Frontal cortex (tissue), 4 donors: ENCODE measurements around the gene DSCAM. TPM values are rescaled to one million over a fixed set of nuclear protein-coding genes. Genes with fewer than 3 reads are reported as not detected.
"Not testable (repeated sequence)": the region's sequence is repeated elsewhere in the genome, so short reads cannot be mapped to it uniquely, and the experiment has no call there.

ENCODE experiments used
- DNase-seq, 2 donors: peaks; one replicate each; pipeline ENCODE4 v3.0.0; 2012; ENCODE audit warnings: low spot score in 2 of 2
- FAIRE-seq: peaks from 2 replicates; lab custom pipeline; 2012; peaks lifted over from hg19 to GRCh38; lab: Jason Lieb, UNC
- total RNA-seq: library from RNA; depleted of rRNA; stranded (reverse); fragments of >200 nt; gene quantifications from one replicate; pipeline ENCODE4 v1.2.3, GENCODE V29; 2014
- donor health status: control.
- donor health status: control.
- donor health status: control.

DSCAM gene
- total RNA-seq, 1 donor from 2014 or later, result 11.8 TPM

- DNase-seq (no peak), FAIRE-seq (no peak)
These were observed 792.6 kb downstream of the DSCAM start for GRCh38 chr21:40054403-40054802.

DNA sequence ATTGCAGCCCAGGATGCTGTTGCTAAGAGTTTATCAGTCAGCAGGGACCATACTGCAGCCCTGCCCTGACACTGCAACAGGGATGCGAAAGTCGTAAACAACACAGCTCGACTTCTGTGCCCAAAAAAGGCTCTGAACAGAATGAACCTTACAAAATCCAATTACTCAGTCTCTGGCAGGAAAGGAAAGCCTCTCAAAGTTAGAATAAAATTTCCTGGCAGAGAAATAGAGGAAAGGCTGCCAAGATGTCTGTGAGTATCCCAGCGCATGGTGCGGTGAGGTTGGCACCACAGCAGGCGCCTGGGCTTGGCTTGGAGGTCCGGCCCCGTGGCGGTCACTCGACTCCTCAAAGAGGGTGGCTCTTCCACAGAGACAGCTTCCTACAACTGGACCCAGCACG is 794.0 kb downstream of the DSCAM start:
- FAIRE-seq, result no peak
- DNase-seq, result no peak

DNA sequence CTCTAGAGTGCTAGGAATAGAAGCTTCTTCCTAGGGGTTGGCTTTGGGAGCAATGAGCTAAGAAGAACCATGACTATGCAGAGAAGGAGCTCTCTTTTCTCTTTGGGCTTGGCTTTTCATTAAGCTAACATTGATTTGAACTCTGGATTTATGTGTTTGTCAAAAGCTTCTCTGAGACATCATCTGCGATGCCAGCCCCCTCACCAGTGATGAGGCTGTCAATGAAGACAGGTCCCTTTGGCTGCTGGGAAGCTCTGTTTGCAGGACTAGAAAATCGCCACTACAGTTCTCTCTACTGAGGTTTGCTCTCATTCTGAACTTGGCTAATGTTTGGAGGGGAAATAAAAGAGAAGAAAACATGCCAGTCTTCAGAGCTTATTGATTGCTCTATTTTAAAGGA is 794.7 kb downstream of the DSCAM start:
- no peak for FAIRE-seq

DNA sequence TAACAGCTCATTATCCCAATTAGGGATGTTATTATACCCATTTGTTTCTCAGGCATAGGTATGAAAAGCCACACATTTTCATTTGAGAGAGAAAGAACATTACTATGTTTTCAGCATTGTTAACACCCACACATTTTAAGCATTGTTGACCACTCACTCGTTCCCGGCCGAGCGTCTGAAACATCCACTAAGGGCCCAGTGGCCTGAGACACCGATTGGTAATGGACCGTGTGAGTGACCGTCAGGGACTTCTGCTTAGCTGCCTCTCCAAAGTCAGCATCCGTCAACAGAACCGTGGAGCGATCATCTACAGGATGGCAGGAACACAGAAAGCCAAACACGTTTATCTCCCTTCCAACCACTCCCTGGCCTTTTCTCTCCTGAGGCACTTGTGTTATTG is 795.2 kb downstream of the DSCAM start:
- no peak for DNase-seq
- FAIRE-seq, result no peak

More for the DNA sequence above, 794.7 kb downstream of the DSCAM start:
- no peak for DNase-seq

GRCh38 chr21:40049931-40050290 is 797.0 kb downstream of the DSCAM start:
- no peak for FAIRE-seq
- no peak for DNase-seq

GRCh38 chr21:40049031-40049930 is 797.7 kb downstream of the DSCAM start:
- no peak for DNase-seq
- no peak for FAIRE-seq

DNA sequence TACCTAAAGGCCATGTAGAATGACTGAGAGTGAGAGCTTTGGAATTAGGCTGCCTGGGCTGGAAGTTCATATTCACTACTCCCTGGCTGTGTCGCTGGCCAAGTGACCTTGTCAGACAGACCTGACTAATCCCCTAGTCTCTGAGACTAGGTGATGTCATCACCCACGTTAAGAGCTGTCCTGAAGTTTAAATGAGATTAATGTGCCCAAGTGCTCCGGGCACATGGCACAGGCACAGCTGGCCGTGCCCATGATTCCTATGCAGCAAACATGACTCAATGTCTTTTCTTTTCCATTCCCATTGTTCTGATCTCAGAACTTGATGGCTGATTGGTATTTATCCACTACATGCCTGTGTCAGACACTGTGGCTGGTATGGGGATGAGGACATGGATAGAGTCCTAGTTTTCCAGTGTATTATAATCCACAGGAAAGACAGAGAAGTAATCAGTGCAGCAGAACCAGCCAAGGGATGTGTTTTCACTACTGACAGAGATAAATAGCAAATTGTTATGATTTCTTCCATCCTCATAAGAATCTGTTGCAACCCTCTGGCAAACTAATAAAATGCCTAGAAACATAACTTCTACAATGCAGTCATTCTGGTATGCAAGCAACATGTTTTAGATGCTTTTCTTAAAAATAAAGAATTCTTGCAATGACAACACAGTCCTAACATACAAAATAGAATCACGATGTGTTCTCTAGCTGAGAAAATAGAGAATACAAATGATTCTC is 798.8 kb downstream of the DSCAM start:
- no peak for FAIRE-seq
- no peak for DNase-seq

- no peak for FAIRE-seq
- DNase-seq, result no peak
These were observed 799.7 kb downstream of the DSCAM start for GRCh38 chr21:40047211-40047610.

DNA sequence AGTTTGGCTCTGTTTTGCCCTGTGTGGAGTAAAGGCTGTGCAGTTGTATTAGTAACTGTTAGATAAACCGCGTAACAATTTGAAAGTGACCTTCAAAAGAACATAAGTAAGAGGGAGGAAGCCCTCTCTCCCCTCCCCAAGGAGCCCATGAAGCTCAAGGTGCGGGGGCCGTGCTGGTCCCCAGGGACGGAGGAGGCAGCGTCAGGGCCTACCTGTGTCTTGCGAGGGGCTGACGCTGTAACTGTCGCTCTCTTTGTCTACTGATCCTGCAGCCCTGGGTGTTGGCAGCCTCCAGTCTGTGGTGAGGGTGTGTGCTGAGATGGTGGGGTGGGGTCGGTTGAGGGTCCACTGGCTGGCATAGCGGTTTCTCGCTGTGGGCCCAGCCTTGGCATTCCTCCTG is 803.1 kb downstream of the DSCAM start:
- FAIRE-seq (no peak), DNase-seq (no peak)

DNA sequence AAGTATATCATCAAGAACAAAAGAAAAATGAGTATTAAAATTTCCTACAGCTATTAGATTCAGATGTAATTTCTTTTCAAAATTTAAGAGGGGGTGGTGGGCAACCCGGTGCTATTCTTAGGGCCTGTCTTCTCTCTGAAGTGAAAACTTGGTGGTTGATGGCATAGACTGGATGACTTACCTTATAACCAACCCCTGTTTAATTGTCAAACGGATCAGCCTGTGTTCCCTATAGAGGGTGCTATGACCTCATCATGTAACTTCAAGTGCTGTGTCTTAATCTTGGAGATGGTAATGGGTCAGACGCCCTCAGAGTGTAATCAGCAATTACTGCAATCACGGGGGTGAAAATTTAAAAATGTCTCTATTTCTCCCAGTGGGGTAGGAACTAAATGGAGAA is 803.5 kb downstream of the DSCAM start:
- FAIRE-seq, result no peak
- no peak for DNase-seq

DNA sequence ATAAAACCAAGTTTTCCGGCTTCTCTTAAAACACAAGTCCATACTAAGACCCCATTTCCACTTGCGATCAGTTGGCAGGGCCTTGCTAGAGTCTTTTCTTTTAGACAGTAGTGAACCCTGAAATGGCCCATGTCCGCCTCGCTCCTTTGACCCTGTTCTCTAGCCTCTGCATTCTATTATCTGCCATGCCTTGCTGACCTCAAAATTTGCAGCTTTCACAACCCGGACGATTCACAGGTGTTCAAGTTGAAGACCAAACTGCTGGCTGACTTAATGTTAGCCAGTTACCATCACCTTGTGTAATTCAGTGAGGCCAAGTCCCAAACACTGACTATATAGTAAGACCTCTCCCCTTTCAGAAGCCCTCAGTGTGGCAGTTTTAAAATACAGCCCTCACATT is 805.5 kb downstream of the DSCAM start:
- FAIRE-seq, result no peak
- DNase-seq, result no peak

DNA sequence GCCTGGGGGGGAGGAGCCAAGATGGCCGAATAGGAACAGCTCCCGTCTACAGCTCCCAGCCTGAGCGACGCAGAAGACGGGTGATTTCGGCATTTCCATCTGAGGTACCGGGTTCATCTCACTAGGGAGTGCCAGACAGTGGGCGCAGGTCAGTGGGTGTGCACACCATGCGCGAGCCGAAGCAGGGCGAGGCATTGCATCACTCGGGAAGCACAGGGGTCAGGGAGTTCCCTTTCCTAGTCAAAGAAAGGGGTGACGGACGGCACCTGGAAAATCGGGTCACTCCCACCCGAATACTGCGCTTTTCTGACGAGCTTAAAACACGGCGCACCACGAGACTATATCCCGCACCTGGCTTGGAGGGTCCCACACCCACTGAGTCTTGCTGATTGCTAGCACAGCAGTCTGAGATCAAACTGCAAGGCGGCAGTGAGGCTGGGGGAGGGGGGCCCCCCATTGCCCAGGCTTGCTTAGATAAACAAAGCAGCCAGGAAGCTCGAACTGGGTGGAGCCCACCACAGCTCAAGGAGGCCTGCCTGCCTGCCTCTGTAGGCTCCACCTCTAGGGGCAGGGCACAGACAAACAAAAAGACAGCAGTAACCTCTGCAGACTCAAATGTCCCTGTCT is 813.7 kb downstream of the DSCAM start:
- not testable (repeated sequence) for DNase-seq, FAIRE-seq

DNA sequence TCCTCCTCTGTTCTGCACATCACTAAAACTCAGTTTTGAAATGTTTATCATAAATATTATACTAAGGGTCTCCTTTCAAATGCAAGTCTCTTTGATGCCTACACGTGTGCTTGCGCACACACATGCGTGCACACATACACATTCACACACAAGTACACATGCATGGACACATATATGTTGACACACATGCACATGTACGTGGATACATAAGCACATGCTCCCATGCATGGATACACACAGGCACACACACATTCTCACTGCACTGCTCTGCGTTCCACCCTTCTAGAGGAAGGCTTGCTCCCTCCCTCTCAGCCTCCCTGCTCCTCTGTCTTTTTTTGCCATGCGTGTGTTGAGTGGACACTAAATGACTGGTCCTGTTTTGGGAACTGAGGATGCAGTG is 817.1 kb downstream of the DSCAM start:
- DNase-seq (no peak), FAIRE-seq (no peak)

DNA sequence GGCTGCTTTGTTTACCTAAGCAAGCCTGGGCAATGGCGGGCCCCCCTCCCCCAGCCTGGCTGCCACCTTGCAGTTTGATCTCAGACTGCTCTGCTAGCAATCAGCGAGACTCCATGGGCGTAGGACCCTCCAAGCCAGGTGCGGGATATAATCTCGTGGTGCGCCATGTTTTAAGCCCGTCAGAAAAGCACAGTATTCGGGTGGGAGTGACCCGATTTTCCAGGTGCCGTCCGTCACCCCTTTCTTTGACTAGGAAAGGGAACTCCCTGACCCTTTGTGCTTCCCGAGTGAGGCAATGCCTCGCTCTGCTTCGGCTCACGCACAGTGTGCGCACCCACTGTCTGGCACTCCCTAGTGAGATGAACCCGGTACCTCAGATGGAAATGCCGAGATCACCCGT is 818.6 kb downstream of the DSCAM start:
- DNase-seq, FAIRE-seq: not testable (repeated sequence)

DNA sequence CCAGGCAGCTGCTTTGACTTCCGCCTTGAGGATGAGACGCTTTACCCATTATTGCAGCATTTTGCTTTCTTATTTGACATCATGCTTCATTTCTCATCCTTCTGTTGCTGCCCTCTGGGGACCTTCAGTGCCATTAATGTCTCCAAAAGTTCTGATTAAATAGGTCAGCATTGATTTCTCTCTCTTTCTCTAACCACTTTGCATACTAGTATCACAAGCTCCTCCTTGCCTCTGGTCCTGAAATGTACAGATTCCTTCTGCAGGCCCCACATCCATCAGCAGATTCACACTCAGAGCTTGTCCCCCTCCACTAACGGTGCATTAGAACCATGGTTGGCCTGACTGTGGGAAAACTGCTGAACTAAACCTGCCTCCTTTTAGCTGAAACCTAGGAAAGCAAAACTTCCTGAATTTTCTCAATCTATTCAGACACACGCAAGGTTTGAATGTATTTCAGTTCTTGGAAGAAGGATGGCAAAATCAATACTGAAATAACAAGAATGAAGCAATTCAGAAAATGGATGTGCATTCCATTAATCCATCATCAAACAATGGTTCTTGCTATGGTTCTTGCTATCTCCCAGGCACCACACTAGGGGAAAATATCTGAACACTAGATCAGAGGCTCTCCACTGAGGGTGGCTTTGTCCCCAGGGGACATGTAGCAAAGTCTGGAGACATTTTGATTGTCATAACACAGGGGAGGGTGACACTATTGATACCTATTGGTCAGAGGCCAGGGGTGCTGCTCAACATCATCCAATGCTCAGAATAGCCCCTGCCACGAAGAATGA is 825.2 kb downstream of the DSCAM start:
- no peak for DNase-seq

DNA sequence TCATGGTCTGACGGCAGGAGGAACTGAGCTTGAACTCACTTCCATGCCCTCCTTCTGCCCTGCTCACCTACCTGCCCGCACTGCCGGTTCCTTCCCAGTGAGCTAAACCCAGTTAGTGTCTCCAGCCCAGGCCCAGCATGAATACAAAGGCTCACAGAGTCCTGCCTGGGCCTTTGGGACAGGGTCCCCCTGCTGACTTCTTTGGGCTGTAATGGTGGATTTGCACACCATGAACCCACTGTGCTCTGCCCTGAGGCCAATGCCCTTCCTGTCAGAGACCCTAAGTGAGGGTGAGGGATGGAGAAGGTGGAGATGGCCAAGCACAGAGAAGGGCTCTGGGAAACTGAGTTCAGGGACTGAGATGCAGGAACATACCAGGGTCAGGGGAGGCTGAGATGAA is 826.3 kb downstream of the DSCAM start:
- no peak for FAIRE-seq

More for the DNA sequence above, 825.2 kb downstream of the DSCAM start:
- FAIRE-seq, result no peak

GRCh38 chr21:40018871-40019475 is 828.0 kb downstream of the DSCAM start:
- no peak for FAIRE-seq
- DNase-seq, result no peak

More for the DNA sequence above, 826.3 kb downstream of the DSCAM start:
- DNase-seq, result no peak

DNA sequence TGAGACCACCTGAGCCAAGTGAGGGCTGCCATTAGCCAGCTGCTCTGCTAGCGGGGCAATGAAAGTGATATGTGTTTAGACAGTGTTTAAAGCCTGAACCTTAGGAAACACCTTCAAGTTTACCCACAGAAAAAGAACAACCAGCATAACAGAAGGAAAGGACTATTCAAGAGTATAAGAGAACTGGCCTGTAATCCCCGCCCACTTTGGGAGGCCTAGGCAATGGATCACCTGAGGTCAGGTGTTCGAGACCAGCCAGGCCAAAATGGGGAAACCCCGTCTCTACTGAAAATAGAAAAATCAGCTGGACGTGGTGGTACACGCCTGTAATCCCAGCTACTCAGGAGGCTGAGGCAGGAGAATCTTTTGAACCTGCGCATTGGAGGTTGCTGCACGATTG is 830.3 kb downstream of the DSCAM start:
- FAIRE-seq (no peak), DNase-seq (no peak)

GRCh38 chr21:40016234-40016633 is 830.7 kb downstream of the DSCAM start:
- FAIRE-seq, result no peak
- no peak for DNase-seq

- no peak for DNase-seq
- FAIRE-seq, result no peak
These were observed 831.1 kb downstream of the DSCAM start for GRCh38 chr21:40015818-40016217.
